Fibroblast of gingiva (primary cell): Measurements from ENCODE around the gene CLIC2.
A peak's percentile ranks its signal among the peaks of the same experiment; 100 is the strongest.
"Not testable (repeated sequence)": the region's sequence is repeated elsewhere in the genome, so short reads cannot be mapped to it uniquely, and the experiment has no call there.

Source experiments
- DNase-seq: peaks from one replicate; pipeline ENCODE4 v3.0.0-alpha.2; 2011; ENCODE audit warnings: low read depth

Gene CLIC2

GRCh38 chrX:155334486-155335336 is at the start of gene CLIC2:
CLIC2 (minus strand) TSS chrX:155334614; CDS start chrX:155334427, 187 bp downstream.
- peak; percentile 63 for DNase-seq

GRCh38 chrX:155382529-155382967 is 48.1 kb upstream of the CLIC2 start:
- DNase-seq, result not testable (repeated sequence)

GRCh38 chrX:155381843-155382528 is 47.6 kb upstream of the CLIC2 start, which contains the start of gene F8A2:
F8A2 (plus strand) TSS chrX:155382095; CDS start chrX:155382115, 20 bp downstream.
- not testable (repeated sequence) for DNase-seq

- DNase-seq, result not testable (repeated sequence)
Observed at GRCh38 chrX:155379802-155380201, 45.4 kb upstream of the CLIC2 start.

- DNase-seq, result not testable (repeated sequence)
Observed at GRCh38 chrX:155373777-155374458, 39.5 kb upstream of the CLIC2 start.

GRCh38 chrX:155363712-155364111 is 29.3 kb upstream of the CLIC2 start:
- not testable (repeated sequence) for DNase-seq

GRCh38 chrX:155349448-155349847 is 15.0 kb upstream of the CLIC2 start:
- DNase-seq, result not testable (repeated sequence)

- not testable (repeated sequence) for DNase-seq
Observed at GRCh38 chrX:155345689-155346088, 11.3 kb upstream of the CLIC2 start.

GRCh38 chrX:155335337-155335712 is 911 bp upstream of the CLIC2 start:
- DNase-seq, result not testable (repeated sequence)

GRCh38 chrX:155333544-155334100 is 792 bp downstream of the CLIC2 start:
- no peak for DNase-seq

GRCh38 chrX:155330992-155331391 is 3.4 kb downstream of the CLIC2 start:
- DNase-seq, result no peak

- DNase-seq, result no peak
Observed at GRCh38 chrX:155329293-155329692, 5.1 kb downstream of the CLIC2 start.

- no peak for DNase-seq
Observed at GRCh38 chrX:155326610-155327009, 7.8 kb downstream of the CLIC2 start.

- no peak for DNase-seq
Observed at GRCh38 chrX:155314260-155314659, 20.2 kb downstream of the CLIC2 start.

GRCh38 chrX:155313766-155314165 is 20.6 kb downstream of the CLIC2 start:
- no peak for DNase-seq

- DNase-seq, result no peak
Observed at GRCh38 chrX:155293771-155294170, 40.6 kb downstream of the CLIC2 start.

GRCh38 chrX:155279873-155280272 is 54.5 kb downstream of the CLIC2 start:
- no peak for DNase-seq

- no peak for DNase-seq
Observed at GRCh38 chrX:155270969-155271368, 63.4 kb downstream of the CLIC2 start.

GRCh38 chrX:155267995-155268394 is 66.4 kb downstream of the CLIC2 start:
- DNase-seq, result not testable (repeated sequence)

GRCh38 chrX:155266439-155266838 is 68.0 kb downstream of the CLIC2 start:
- DNase-seq, result no peak

GRCh38 chrX:155263854-155264628 is 70.4 kb downstream of the CLIC2 start, which contains the start of gene RAB39B:
RAB39B (minus strand) TSS chrX:155264491; CDS start chrX:155264288, 203 bp downstream.
- peak; percentile 36 for DNase-seq
